ENCODE data around the gene GLT1D1. TPM values are rescaled to one million over a fixed set of nuclear protein-coding genes. Genes with fewer than 3 reads are reported as not detected.

The GLT1D1 gene
- total and polyA plus RNA-seq, 2 donors (not counting 3 experiments of a cell fraction or from before 2014, with no cell fraction given), result not detected

GRCh38 chr12:128910629-128911028 is 57.4 kb downstream of the GLT1D1 start:
- Histone ChIP-seq H3K27me3 (ENCODE audit: control insufficient read depth in 2 of 2, insufficient read depth in 2 of 2, low read length in 2 of 2) (no peaks in the 10 kb centered on the region), H3K4me2 (ENCODE audit: insufficient read depth, low read length) (no peak overlapping the region), H3K4me3 (replicated peaks in 1 of 3; ENCODE audit: insufficient read depth in 1 of 3, low read depth in 1 of 3, low read length in 3 of 3) (no peak overlapping the region), H3K27ac (ENCODE audit: insufficient read depth, low read depth, low read length) (no peak overlapping the region), H3K4me1 (ENCODE audit: control insufficient read depth, extremely low read depth, insufficient read depth, low read length) (no peaks in the 10 kb centered on the region), H3K9me3 (replicated peaks; ENCODE audit: control insufficient read depth, insufficient read depth, low read length) (peaks cover 5% of the 10 kb centered on the region), H2AFZ (ENCODE audit: low read depth, low read length) (no peak overlapping the region), H3K9ac (replicated peaks; ENCODE audit: extremely low read depth, insufficient read depth, low read length) (no peak overlapping the region), H3K36me3 (ENCODE audit: control insufficient read depth in 2 of 2, extremely low read depth in 1 of 2, insufficient read depth in 2 of 2, low read length in 2 of 2) (no peaks in the 10 kb centered on the region), H3K9me1 (replicated peaks; ENCODE audit: control insufficient read depth, extremely low read depth, insufficient read depth, low read length) (no peaks in the 10 kb centered on the region), H3K79me2 (ENCODE audit: control insufficient read depth, insufficient read depth, low read length) (no peaks in the 10 kb centered on the region), H4K20me1 (replicated peaks; ENCODE audit: control insufficient read depth, extremely low read depth, insufficient read depth, low read length) (no peaks in the 10 kb centered on the region)
- FAIRE-seq (no peak), DNase-seq (ENCODE audit: low read depth, low spot score) (no peak)
- BruUV-seq (replicated peaks), result no TSS peak
- CTCF ChIA-PET, result no interaction called here
- POLR2A ChIA-PET, result no interaction called here
- no peak for TF ChIP-seq MYC (IDR thresholded peaks at IDR 0.05; ENCODE audit: low read depth, low read length)
- no peak for TF ChIP-seq FOS (IDR thresholded peaks at IDR 0.05; ENCODE audit: borderline replicate concordance, insufficient read depth, low read length)
- no peak for TF ChIP-seq GATA2 (IDR thresholded peaks at IDR 0.05; ENCODE audit: insufficient read depth, insufficient read length, low read depth, low read length)
- no peak for TF ChIP-seq CTCF (IDR thresholded peaks at IDR 0.05; ENCODE audit: extremely low read depth in 1 of 2, insufficient read depth in 1 of 2, low read depth in 1 of 2, low read length in 2 of 2)
- TF ChIP-seq, protein P1, sequence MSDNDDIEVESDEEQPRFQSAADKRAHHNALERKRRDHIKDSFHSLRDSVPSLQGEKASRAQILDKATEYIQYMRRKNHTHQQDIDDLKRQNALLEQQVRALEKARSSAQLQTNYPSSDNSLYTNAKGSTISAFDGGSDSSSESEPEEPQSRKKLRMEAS (IDR thresholded peaks at IDR 0.05; ENCODE audit: insufficient read depth, insufficient read length), result no peak
- TF ChIP-seq POLR2AphosphoS5 (IDR thresholded peaks at IDR 0.05; ENCODE audit: insufficient read depth, low read depth, low read length), result no peak
- TF ChIP-seq JUN (IDR thresholded peaks at IDR 0.05; ENCODE audit: borderline replicate concordance, insufficient read depth, insufficient read length, low read depth), result no peak
- TF ChIP-seq POLR2A (IDR thresholded peaks at IDR 0.05; ENCODE audit: low read depth, low read length), result no peak
- no peak for TF ChIP-seq EZH2 (IDR thresholded peaks at IDR 0.05; ENCODE audit: borderline replicate concordance, low read depth, low read length, severe bottlenecking)
- intact Hi-C loops (cut with micrococcal nuclease) (no loop called here), dilution Hi-C loops (cut with MboI; ENCODE audit: extremely low pct_ligation_motif_present, low sequenced_read_pairs) (no loop called here)

Measured in endothelial cell of umbilical vein (primary cell).